ENCODE data around the gene KCNJ9. TPM values are rescaled to one million over a fixed set of nuclear protein-coding genes. Genes with fewer than 3 reads are reported as not detected.

Gene KCNJ9
- total RNA-seq, 6 experiments from 2014 or later, result not detected

DNA sequence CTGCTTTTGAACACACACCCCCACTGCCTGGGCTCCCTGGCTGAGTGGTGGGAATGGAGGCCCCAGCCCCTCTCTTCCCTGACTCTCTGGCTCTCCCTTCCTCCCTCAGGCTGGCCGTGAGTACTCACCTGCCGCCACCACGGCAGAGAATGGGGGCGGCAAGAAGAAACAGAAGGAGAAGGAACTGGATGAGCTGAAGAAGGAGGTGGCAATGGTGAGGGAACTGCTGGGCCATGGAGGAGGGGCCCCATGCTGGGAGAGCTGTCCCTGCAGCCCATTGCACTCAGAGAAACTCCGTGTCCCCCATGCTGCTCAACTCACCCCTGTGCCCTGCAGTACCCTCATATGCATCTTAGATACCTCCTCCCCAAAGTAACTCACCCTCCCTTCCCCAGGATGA, 39.5 kb downstream of the KCNJ9 start:
- intact Hi-C loops (cut with DNase I), result no loop called here
- Histone ChIP-seq H3K4me3 (no peak overlapping the region), H3K36me3 (no peaks in the 10 kb centered on the region), H3K27ac (no peak overlapping the region), H3K4me1 (no peaks in the 10 kb centered on the region), H3K27me3 (no peaks in the 10 kb centered on the region), H3K9me3 (no peaks in the 10 kb centered on the region)
- WGBS (ENCODE audit: insufficient coverage, low coverage, low lambda C conversion rate, missing lambda C conversion rate), result 40% methylated on average over 1 of the region's 5 CpGs
- TF ChIP-seq CTCF (IDR thresholded peaks at IDR 0.05), result no peak
- DNase-seq, result no peak
- no peak for ATAC-seq

DNA sequence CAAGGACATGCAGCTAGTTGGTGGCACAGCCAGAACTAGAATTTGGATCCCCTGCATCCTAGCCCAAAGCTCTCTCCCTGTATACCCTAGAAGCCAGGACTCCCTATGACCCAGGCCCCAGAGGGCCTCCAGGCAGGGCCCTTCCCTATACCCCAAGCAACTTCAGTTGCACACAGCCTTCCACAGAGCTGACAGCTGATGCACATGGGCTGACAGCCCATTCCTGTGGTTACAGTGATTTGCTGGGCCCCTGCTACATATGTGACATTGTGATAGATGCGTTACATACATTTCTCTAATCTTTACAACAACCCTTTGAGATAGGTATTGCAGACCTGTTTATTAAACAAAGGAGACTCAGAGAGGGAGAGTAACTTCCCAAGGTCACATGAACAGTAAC, 40.0 kb downstream of the KCNJ9 start:
- 88% methylated on average over 1 of the region's 1 CpG for WGBS (ENCODE audit: insufficient coverage, low coverage, low lambda C conversion rate, missing lambda C conversion rate)
- no peaks in the 10 kb centered on the region for H3K36me3 ChIP-seq
- no peaks in the 10 kb centered on the region for H3K27me3 ChIP-seq
- H3K4me1 ChIP-seq, result no peaks in the 10 kb centered on the region
- no peak overlapping the region for H3K27ac ChIP-seq
- H3K4me3 ChIP-seq, result no peak overlapping the region
- intact Hi-C loops (cut with DNase I), result no loop called here
- TF ChIP-seq POLR2A (IDR thresholded peaks at IDR 0.05) (no peak), CTCF (IDR thresholded peaks at IDR 0.05) (no peak)
- no peak for ATAC-seq
- H3K9me3 ChIP-seq, result no peaks in the 10 kb centered on the region
- no peak for DNase-seq

DNA sequence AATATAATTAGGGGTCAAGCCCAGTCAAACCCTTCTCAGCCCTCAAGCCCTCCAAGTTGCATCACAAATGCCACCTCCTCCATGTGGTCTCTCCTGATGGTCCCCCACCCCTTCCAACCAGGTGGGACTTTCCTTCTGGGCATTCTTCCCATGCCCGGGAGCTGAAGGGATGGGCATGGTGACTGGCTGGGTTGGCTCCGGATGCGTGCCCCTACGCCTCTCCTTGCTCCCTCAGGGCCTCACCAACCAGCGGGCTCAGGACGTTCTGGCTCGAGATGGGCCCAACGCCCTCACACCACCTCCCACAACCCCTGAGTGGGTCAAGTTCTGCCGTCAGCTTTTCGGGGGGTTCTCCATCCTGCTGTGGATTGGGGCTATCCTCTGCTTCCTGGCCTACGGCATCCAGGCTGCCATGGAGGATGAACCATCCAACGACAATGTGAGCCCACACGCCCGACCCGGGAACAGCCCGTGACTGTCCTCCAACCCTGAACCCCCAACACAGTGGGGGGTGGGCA, 41.7 kb downstream of the KCNJ9 start:
- TF ChIP-seq CTCF (IDR thresholded peaks at IDR 0.05), result no peak
- no peak for TF ChIP-seq POLR2A (IDR thresholded peaks at IDR 0.05)
- Histone ChIP-seq H3K36me3 (no peaks in the 10 kb centered on the region), H3K4me3 (no peak overlapping the region), H3K4me1 (no peaks in the 10 kb centered on the region), H3K9me3 (no peaks in the 10 kb centered on the region), H3K27ac (no peak overlapping the region), H3K27me3 (no peaks in the 10 kb centered on the region)
- intact Hi-C loops (cut with DNase I), result no loop called here
- no peak for ATAC-seq
- WGBS (ENCODE audit: insufficient coverage, low coverage, low lambda C conversion rate, missing lambda C conversion rate), result 69% methylated on average over 7 of the region's 16 CpGs
- DNase-seq, result no peak

GRCh38 chr1:160123726-160124125, 42.4 kb downstream of the KCNJ9 start:
- H3K27ac ChIP-seq, result no peak overlapping the region
- intact Hi-C loops (cut with DNase I), result no loop called here
- no peaks in the 10 kb centered on the region for H3K9me3 ChIP-seq
- TF ChIP-seq CTCF (IDR thresholded peaks at IDR 0.05) (no peak), POLR2A (IDR thresholded peaks at IDR 0.05) (no peak)
- H3K27me3 ChIP-seq, result no peaks in the 10 kb centered on the region
- no peaks in the 10 kb centered on the region for H3K36me3 ChIP-seq
- no peak for DNase-seq
- ATAC-seq, result no peak
- no peaks in the 10 kb centered on the region for H3K4me1 ChIP-seq
- no peak overlapping the region for H3K4me3 ChIP-seq

Measured in right lobe of liver (tissue), 6 donors.